GM19397 (cell line): ENCODE measurements around the gene SEMA3E.
"Not testable (repeated sequence)": the region's sequence is repeated elsewhere in the genome, so short reads cannot be mapped to it uniquely, and the experiment has no call there.

Experiments
- ATAC-seq: cut with Tn5 transposase; IDR thresholded peaks from one replicate; pipeline ENCODE4 v1.9.1; 2021; ENCODE audit warnings: mild to moderate bottlenecking, moderate library complexity; ENCODE audit not compliant: unreplicated experiment

The SEMA3E gene

GRCh38 chr7:83562960-83563359 lies 86.0 kb downstream of the SEMA3E start:
- no peak for ATAC-seq

DNA sequence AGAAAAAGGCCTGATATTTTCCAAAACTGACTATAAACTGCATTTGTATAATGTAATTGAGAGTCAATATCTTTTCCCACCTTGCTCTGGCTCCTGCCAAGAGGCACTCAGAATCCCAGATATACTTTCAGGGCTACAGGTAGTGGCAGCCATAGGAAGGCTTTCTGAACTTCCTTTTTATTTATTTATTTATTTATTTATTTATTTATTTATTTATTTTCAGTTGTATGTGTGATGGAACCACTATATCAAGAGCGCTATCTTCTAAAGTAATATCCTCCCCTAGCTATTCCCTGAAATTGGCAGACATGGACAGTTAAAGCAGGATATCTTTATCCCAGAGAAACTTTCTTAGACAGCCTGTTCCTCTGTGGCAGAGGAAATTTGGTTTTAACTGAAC lies 86.7 kb downstream of the SEMA3E start:
- no peak for ATAC-seq

DNA sequence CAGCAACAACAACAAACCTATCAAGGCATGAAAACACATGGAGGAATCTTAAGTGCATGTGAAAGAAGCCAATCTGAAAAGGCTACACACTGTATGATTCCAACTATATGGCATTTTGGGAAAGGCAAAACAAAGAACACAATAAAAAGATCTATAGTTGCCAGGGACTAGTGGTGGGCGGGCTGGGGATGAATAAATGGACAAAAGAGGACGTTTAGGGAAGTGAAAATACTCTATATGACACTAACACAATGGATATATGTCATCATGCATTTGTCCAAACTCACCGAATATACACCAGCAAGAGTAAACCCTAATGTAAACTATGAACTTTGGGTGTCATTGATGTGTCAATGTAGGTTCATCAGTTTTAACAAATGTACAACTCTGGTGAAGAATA lies 89.1 kb downstream of the SEMA3E start:
- ATAC-seq, result no peak

GRCh38 chr7:83552556-83552955 lies 96.4 kb downstream of the SEMA3E start:
- ATAC-seq, result not testable (repeated sequence)

DNA sequence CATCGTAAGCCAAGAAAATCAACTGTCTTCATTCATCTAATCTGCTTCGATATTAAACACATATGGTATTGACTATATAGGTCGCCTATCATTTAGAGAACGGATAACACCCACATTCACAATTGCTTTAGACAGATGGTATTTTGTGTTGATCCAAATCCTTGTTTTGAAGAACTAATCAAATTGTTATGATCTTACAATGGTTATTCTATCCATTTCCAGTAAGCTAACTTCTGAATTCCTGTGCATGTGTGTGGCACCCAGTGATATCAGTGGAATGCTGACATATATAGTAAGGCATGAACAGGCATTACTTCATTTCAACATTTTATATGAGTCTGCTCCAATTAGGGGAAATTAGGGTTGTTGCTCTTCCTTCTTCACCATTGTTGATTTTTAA lies 98.8 kb downstream of the SEMA3E start:
- ATAC-seq, result no peak

GRCh38 chr7:83548250-83548649 lies 100.7 kb downstream of the SEMA3E start:
- no peak for ATAC-seq

- peak; percentile 89 for ATAC-seq
These were observed 101.4 kb downstream of the SEMA3E start for GRCh38 chr7:83547526-83547925.

- no peak for ATAC-seq
These were observed 102.4 kb downstream of the SEMA3E start for GRCh38 chr7:83546586-83546985.

GRCh38 chr7:83541187-83541960 lies 107.6 kb downstream of the SEMA3E start:
- no peak for ATAC-seq

DNA sequence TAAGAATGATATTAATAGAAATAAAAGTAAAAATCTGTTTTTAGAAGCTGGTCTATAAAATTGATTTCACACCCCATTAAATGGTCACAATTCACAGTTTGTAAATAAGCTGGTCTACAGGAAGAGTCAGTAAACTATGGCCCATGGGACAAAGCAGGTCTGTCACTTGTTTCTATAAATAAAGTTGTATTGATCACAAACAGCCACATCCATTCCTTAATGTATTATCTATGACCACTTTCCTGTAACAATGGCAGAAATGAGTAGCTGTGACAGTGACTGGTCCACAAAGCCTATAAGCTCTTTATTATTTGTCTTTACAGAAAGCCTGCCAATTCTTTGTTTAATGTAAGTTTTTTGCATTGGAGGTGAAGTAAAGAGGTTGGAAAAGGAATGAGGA lies 114.5 kb downstream of the SEMA3E start:
- no peak for ATAC-seq

DNA sequence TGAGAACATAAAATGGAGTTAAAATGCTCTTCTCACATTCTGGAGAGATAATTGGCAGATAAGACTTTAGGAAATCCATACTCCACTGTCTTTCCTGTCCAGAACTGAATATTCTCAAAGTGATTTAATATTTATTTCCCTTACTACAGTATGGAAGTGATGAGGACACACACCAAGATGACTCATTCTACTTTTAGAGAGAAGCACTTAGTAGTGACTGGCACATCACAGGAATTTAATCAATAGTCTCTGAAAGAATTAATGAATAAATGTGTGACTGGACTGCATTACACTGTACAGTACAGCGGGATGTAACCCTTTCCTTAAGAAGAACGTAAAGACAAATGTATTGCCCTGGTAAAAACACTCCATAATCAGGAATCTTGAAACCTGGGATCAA lies 116.7 kb downstream of the SEMA3E start:
- no peak for ATAC-seq

DNA sequence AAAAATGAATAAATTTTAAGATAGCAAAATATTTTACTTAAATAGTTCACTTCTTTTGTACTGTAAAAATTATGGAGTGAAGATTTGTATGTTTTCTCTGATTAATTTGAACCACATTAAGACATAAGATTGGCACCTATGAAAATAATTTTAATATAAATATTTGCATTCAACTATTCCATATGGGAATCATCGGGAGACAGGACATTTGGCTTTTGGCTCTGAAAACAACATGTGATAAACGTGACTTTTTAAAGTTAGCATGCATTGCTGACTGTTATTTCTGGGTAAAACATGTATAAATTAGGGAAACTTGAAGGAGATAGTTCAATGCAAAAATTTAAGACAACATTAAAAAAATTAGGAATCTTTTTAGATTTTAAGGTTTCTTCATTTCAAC lies 117.2 kb downstream of the SEMA3E start:
- ATAC-seq, result no peak

DNA sequence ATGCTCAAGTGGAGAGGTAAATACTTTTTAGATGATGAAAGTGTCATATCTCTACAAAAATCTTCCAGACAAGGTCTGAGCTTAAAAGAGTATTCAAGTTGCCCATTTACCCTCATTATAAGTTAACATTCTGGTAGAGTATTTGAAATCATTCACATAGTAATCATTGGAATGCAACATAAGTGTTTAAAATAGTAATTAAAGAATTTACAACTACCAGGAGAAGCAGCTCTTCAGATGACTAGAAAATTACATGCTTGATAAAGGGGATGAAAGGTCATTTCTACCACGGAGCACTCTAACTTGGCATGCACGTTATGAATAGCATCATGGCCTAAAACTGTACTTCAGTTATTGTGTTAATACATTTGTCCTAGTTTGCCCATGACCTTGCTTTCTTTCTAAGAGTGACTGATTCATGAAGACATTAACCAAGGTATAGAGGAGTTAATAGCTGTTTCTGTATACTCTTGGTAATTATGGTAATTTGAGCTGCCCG lies 120.0 kb downstream of the SEMA3E start:
- ATAC-seq, result no peak

GRCh38 chr7:83524277-83525075 lies 124.5 kb downstream of the SEMA3E start:
- no peak for ATAC-seq

GRCh38 chr7:83520726-83521125 lies 128.2 kb downstream of the SEMA3E start:
- no peak for ATAC-seq

GRCh38 chr7:83519240-83519639 lies 129.7 kb downstream of the SEMA3E start:
- no peak for ATAC-seq

DNA sequence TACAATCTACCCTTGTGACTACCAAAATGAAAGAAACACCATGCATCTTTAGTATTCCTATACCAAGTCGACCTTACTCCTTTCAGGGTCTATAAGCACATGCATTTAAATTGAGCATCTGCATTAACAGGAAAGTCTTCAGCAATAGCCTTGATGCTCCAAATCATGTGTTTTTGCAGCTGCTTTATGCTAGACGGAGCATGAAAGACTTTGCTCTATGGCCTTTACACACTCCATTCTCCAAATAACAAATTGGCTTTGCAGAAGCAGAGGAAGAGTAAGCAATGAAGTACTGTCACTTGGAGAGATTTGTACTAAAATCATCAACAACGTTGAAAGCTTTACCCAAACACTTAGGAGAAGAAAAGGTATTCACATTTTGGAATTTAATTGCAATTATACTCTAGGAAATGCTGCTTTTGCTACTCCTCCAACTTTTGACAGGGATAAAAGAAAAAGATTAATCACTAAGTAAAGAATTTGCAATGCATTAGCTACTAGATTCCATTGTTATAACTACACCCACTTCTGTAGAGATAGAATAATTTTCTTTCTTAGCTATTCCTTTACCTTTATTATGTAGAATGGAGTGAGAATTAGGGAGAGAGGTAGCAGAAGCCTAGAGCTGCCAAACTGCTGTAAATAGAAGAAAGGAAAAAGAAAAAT lies 131.8 kb downstream of the SEMA3E start:
- ATAC-seq, result no peak

GRCh38 chr7:83514977-83515376 lies 134.0 kb downstream of the SEMA3E start:
- no peak for ATAC-seq

DNA sequence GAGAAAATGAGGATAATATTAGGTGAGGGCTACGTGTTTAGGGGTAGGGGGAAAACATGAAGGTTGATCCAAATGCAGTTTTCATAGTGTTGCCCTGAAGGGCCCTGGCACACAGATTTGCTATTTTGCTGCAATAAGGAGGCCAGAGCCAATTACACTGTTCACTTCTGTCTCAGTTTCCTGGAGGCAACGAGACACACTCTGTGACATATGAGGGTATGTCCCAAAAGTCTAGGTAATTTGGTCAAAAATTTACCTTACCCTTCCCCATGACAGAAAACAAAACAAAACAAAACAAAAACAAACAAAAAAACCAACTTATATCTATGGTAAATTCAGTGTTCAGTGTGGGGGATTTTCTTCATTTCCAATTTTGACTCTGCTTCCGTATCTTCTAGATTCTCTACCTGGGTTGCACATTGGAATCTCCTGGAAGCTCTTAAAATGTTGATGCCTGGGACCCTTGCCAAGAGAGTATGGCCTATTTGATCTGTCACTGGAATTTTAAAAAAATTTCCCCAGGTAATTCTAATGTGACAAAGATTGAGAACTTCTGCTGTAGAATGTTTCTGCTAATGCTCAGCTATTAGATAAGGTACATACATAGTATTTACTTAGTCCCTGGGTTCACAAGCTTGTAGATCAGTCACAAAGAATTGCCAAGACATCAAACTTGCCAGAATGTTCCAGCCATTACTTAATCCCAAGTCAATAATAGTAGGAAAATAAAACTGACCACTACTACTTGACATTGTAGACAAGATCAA lies 139.5 kb downstream of the SEMA3E start:
- ATAC-seq, result no peak

- no peak for ATAC-seq
These were observed 144.6 kb downstream of the SEMA3E start for GRCh38 chr7:83504330-83504729.

GRCh38 chr7:83502636-83503035 lies 146.3 kb downstream of the SEMA3E start:
- no peak for ATAC-seq
